Right lobe of liver (tissue), 6 donors: ENCODE results near the gene CUEDC1. TPM values are rescaled to one million over a fixed set of nuclear protein-coding genes. Genes with fewer than 3 reads are reported as not detected.

Source experiments
- ATAC-seq, 4 donors: fragments of 200-7000 bp; cut with Tn5 transposase; one replicate each; pipeline ENCODE4 v1.9.1; 2020; ENCODE audit warnings: mild to moderate bottlenecking in 4 of 4, moderate library complexity in 4 of 4
- DNase-seq, 3 donors: peaks; one replicate each; pipeline ENCODE4 v3.0.0-alpha.2; 2020
- H3K27ac ChIP-seq, 3 donors: fragments of 200-600 bp; one replicate each; pipeline ENCODE4 v1.8.0; 2022
- H3K27me3 ChIP-seq, 2 donors: fragments of 200-600 bp; one replicate each; pipeline ENCODE4 v1.8.0; 2022
- H3K36me3 ChIP-seq, 4 donors: fragments of 200-600 bp; sonication (generic) in 1 of 4; one replicate each; pipeline versions ENCODE4 v1.5.1 to v1.8.0; 2017 to 2022; ENCODE audit warnings: control low read depth in 1 of 4
- H3K4me1 ChIP-seq, 4 donors: fragments of 200-600 bp; sonication (generic) in 1 of 4; one replicate each; pipeline versions ENCODE4 v1.5.1 to v1.8.0; 2017 to 2022; ENCODE audit warnings: control low read depth in 1 of 4
- H3K4me3 ChIP-seq, 3 donors: fragments of 200-600 bp; one replicate each; pipeline ENCODE4 v1.8.0; 2022
- H3K9me3 ChIP-seq, 4 donors: fragments of 200-600 bp; sonication (generic) in 1 of 4; one replicate each; pipeline versions ENCODE4 v1.5.1 to v1.8.0; 2017 to 2022; ENCODE audit warnings: control low read depth in 1 of 4
- CTCF ChIP-seq, 4 donors: fragments of 200-600 bp in 3 of 4; fragments of 450-650 bp in 1 of 4; IDR thresholded peaks; one replicate each; pipeline versions ENCODE4 v1.5.1 to v1.8.0; 2016 to 2022; ENCODE audit warnings: antibody characterized with exemption in 4 of 4, mild to moderate bottlenecking in 2 of 4
- POLR2A ChIP-seq: fragments of 450-650 bp; IDR thresholded peaks from one replicate; pipeline ENCODE4 v1.6.1; 2017; ENCODE audit warnings: antibody characterized with exemption, mild to moderate bottlenecking
- WGBS: methylation state at CpG from one replicate; pipeline ENCODE4 v1.1.6; 2018; ENCODE audit warnings: low coverage, low lambda C conversion rate; ENCODE audit not compliant: insufficient coverage; ENCODE audit errors: missing lambda C conversion rate; 5-methylcytosine and 5-hydroxymethylcytosine counted together
- intact Hi-C, 2 donors: fragments of 100-400 bp; cut with DNase I; formaldehyde crosslinking; loops; one replicate each; pipeline versions ENCODE4 v1.11.2 to v1.14.1; 2022
- total RNA-seq, 6 experiments: library from RNA; depleted of rRNA in 2 of 6; stranded (reverse); fragments of >200 nt in 2 of 6; fragmentation: NEBNext Ultra II Directional in 3 of 6; extraction: Animal tissue kit (Norgen Biotek cat#: 25700) in 3 of 6; gene quantifications; one replicate each; pipeline versions ENCODE4 v1.1.0 to v1.2.4, GENCODE V29; 2016 to 2023
- donor health status: DM: no; HTN: yes; CAD: no.
- donor health status: DM: no; HTN: no; CAD: no.
- donor health status: DM: no; HTN: no; CAD: no.
- donor health status: DM: no; HTN: yes; CAD: no.
- donor health status: DM: no; HTN: yes; CAD: no.

The CUEDC1 gene
- total RNA-seq, 6 experiments from 2014 or later, result 4.0 to 8.5 (median 5.5) TPM

- Histone ChIP-seq H3K4me1 (no peaks in the 10 kb centered on the region), H3K9me3 (no peaks in the 10 kb centered on the region), H3K27ac (no peak overlapping the region), H3K27me3 (no peaks in the 10 kb centered on the region), H3K4me3 (no peak overlapping the region), H3K36me3 (no peaks in the 10 kb centered on the region)
- DNase-seq (no peak), ATAC-seq (peak; percentile 32 to 62 (median 51))
- intact Hi-C loops, result no loop called here
- no peak for TF ChIP-seq CTCF (IDR thresholded peaks at IDR 0.05)
- TF ChIP-seq POLR2A, result no peak
- 25% methylated on average over 2 of the region's 4 CpGs for WGBS
Observed at GRCh38 chr17:57929386-57929785, 25.8 kb downstream of the CUEDC1 start.

- intact Hi-C loops, result no loop called here
- H3K4me1 ChIP-seq, result no peaks in the 10 kb centered on the region
Observed at GRCh38 chr17:57928928-57929327, 26.3 kb downstream of the CUEDC1 start.

GRCh38 chr17:57927048-57927723 is 28.0 kb downstream of the CUEDC1 start:
- Histone ChIP-seq H3K36me3 (no peaks in the 10 kb centered on the region), H3K4me3 (no peak overlapping the region), H3K4me1 (no peaks in the 10 kb centered on the region), H3K9me3 (no peaks in the 10 kb centered on the region), H3K27me3 (no peaks in the 10 kb centered on the region), H3K27ac (no peak overlapping the region)
- intact Hi-C loops, result no loop called here
- TF ChIP-seq POLR2A, result no peak
- no peak for TF ChIP-seq CTCF (IDR thresholded peaks at IDR 0.05)
- DNase-seq (no peak), ATAC-seq (no peak)
- WGBS, result 48% methylated on average over 3 of the region's 5 CpGs

More at GRCh38 chr17:57928928-57929327, 26.3 kb downstream of the CUEDC1 start:
- DNase-seq (no peak), ATAC-seq (no peak)
- H3K27ac ChIP-seq, result no peak overlapping the region
- no peaks in the 10 kb centered on the region for H3K36me3 ChIP-seq
- H3K27me3 ChIP-seq, result no peaks in the 10 kb centered on the region
- H3K9me3 ChIP-seq, result no peaks in the 10 kb centered on the region
- no peak overlapping the region for H3K4me3 ChIP-seq
- no peak for TF ChIP-seq POLR2A
- no peak for TF ChIP-seq CTCF (IDR thresholded peaks at IDR 0.05)
- WGBS, result 61% methylated on average over 5 of the region's 5 CpGs

- 80% methylated on average over 7 of the region's 7 CpGs for WGBS
- Histone ChIP-seq H3K27ac (no peak overlapping the region), H3K36me3 (no peaks in the 10 kb centered on the region), H3K4me1 (peaks cover 0 to 4% (median 0%) of the 10 kb centered on the region in 4 donors), H3K4me3 (no peak overlapping the region), H3K27me3 (no peaks in the 10 kb centered on the region), H3K9me3 (no peaks in the 10 kb centered on the region)
- no peak for ATAC-seq
- DNase-seq, result no peak
- TF ChIP-seq POLR2A (no peak), CTCF (IDR thresholded peaks at IDR 0.05) (no peak)
- intact Hi-C loops, result no loop called here
Observed at GRCh38 chr17:57926723-57927047, 28.5 kb downstream of the CUEDC1 start.
